PC-9 (cell line): ENCODE results near the gene NCAM2.

Experiments
- EZH2 ChIP-seq: fragments of 200-600 bp; sonication (generic); IDR thresholded peaks from 2 replicates; pipeline ENCODE4 v1.8.0; 2017; ENCODE audit warnings: antibody characterized with exemption, low read depth
- TF ChIP-seq, protein P1 (sequence below): fragments of 200-600 bp; sonication (generic); conservative IDR thresholded peaks from 2 replicates; pipeline ENCODE4 v1.6.1; 2017; ENCODE audit warnings: mixed run types, antibody characterized with exemption, mild to moderate bottlenecking, moderate library complexity

DNA sequence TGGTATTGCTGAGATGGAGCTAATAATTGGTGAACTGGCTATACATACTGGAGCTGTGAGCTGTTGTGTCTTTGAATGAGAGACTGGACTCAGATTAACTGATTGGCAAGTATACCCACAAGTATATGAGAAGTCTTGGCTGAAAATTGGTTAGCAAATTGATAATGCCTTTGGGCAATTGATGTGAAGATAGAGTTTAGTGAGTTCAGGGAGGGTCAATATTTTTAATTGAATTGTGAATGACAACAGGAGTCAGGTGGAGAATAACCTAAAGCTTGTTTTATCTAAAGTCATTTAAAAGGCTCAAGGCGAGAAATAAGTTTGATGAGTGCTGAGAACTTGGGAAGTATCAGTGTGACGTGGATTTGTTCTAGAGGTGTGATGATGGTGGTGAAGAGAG lies 27.5 kb downstream of the NCAM2 start:
- TF ChIP-seq, protein P1, sequence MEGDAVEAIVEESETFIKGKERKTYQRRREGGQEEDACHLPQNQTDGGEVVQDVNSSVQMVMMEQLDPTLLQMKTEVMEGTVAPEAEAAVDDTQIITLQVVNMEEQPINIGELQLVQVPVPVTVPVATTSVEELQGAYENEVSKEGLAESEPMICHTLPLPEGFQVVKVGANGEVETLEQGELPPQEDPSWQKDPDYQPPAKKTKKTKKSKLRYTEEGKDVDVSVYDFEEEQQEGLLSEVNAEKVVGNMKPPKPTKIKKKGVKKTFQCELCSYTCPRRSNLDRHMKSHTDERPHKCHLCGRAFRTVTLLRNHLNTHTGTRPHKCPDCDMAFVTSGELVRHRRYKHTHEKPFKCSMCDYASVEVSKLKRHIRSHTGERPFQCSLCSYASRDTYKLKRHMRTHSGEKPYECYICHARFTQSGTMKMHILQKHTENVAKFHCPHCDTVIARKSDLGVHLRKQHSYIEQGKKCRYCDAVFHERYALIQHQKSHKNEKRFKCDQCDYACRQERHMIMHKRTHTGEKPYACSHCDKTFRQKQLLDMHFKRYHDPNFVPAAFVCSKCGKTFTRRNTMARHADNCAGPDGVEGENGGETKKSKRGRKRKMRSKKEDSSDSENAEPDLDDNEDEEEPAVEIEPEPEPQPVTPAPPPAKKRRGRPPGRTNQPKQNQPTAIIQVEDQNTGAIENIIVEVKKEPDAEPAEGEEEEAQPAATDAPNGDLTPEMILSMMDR, result no peak
- TF ChIP-seq EZH2, result no peak
